Measurements from ENCODE around the gene ZDHHC12.

The ZDHHC12 gene

GRCh38 chr9:128731691-128732090 is 7.8 kb upstream of the ZDHHC12 start:
- TF ChIP-seq, protein P1, sequence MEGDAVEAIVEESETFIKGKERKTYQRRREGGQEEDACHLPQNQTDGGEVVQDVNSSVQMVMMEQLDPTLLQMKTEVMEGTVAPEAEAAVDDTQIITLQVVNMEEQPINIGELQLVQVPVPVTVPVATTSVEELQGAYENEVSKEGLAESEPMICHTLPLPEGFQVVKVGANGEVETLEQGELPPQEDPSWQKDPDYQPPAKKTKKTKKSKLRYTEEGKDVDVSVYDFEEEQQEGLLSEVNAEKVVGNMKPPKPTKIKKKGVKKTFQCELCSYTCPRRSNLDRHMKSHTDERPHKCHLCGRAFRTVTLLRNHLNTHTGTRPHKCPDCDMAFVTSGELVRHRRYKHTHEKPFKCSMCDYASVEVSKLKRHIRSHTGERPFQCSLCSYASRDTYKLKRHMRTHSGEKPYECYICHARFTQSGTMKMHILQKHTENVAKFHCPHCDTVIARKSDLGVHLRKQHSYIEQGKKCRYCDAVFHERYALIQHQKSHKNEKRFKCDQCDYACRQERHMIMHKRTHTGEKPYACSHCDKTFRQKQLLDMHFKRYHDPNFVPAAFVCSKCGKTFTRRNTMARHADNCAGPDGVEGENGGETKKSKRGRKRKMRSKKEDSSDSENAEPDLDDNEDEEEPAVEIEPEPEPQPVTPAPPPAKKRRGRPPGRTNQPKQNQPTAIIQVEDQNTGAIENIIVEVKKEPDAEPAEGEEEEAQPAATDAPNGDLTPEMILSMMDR (IDR thresholded peaks at IDR 0.05; ENCODE audit: insufficient read depth, low read depth, low read length, missing control alignments) = no peak
- DNase-seq (ENCODE audit: low read depth) = no peak
- H3K4me3 ChIP-seq (ENCODE audit: low read depth, low read length) = no peak overlapping the region

DNA sequence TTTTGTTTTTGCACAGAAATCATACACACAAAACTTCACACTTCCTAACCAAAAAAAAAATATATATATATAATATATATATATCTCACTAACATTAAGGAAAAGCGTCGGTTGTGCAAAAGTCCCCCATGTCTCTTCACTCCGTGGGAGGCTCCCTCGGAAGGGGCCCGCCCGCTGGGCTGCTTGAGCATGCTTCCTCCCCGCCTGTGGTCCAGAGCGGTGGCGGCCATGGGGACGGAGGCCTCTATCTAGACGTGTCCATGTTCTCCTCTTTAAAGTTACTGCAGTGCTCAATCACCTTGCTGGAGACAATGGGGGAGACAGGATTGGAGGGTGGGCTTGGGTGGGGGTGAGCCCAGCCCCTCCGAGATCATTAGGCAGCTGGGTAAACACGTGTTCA is 7.2 kb upstream of the ZDHHC12 start:
- DNase-seq (ENCODE audit: low read depth) = no peak
- no peak overlapping the region for H3K4me3 ChIP-seq (ENCODE audit: low read depth, low read length)
- TF ChIP-seq, protein P1 (IDR thresholded peaks at IDR 0.05; ENCODE audit: insufficient read depth, low read depth, low read length, missing control alignments) = no peak

DNA sequence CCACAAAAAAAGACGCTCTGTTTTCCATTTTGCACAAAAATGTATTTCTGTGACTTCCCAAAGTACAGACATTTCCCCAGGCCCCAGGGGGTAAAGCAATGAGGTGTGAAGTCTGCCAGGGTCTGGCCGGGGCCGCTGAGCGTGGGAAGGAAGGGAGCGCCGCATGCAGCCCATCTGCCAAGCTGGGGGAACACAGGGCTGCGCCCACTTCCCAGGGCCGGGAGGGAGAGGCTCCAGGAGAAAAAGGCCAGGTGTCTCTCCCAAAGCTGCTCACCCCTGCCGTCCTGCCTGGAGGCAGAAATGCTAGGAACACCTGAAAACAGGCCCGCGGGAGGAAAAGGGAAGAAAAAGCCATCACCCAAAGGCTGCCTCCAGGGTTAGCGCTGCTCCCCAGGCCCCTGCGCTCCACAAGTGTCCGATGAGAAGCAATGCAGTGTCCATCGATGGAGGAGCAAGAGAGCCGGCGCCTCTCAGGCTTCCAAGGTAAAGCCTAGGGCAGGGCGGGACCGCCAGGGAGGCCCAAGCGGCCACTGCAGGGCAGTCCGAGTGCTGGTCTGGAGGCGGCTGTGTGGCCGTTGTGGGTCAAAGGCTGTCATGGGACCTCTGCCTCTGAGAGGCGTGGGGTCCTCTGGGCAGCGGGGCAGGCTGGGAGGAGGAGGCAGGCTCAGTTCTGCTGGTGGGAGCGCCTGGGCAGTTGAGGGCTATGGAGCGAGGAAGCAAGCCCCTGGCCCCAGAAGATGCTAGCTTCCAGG is 6.0 kb upstream of the ZDHHC12 start:
- H3K4me3 ChIP-seq (ENCODE audit: low read depth, low read length) = no peak overlapping the region
- DNase-seq (ENCODE audit: low read depth) = no peak
- TF ChIP-seq, protein P1 (IDR thresholded peaks at IDR 0.05; ENCODE audit: insufficient read depth, low read depth, low read length, missing control alignments) = no peak

GRCh38 chr9:128729302-128729701 is 5.4 kb upstream of the ZDHHC12 start:
- TF ChIP-seq, protein P1 (IDR thresholded peaks at IDR 0.05; ENCODE audit: insufficient read depth, low read depth, low read length, missing control alignments) = no peak
- no peak for DNase-seq (ENCODE audit: low read depth)
- H3K4me3 ChIP-seq (ENCODE audit: low read depth, low read length) = no peak overlapping the region

- TF ChIP-seq, protein P1 (IDR thresholded peaks at IDR 0.05; ENCODE audit: insufficient read depth, low read depth, low read length, missing control alignments) = no peak
- no peak for DNase-seq (ENCODE audit: low read depth)
- no peak overlapping the region for H3K4me3 ChIP-seq (ENCODE audit: low read depth, low read length)
These were observed 4.4 kb upstream of the ZDHHC12 start for GRCh38 chr9:128728298-128728697.

DNA sequence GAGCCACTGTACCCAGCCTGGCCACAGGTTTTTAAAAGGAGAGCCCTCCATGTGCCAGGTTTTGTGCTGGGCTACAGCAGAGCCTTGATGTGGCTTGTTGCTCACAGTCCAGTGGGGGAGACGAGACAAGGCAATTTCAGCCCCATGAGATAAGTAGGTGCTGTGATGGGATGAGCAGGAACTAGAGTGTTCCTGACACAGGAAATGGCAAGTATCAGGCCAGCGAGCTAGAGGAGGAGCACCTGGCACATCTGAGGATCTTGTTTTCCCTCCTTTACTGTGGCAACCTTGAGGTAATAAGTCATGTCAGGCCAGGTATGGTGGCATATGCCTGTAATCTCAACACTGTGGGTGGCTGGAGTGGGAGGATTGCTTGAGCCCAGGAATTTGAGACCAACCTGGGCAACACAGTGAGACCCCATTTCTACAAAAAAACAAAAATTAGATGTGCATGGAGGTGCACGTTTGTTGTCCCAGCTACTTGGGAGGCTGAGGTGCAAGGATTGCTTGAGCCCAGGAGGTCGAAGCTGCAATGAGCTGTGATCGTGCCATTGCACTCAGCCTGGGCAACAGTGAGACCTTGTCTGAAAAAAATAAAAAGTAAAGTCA is 3.8 kb upstream of the ZDHHC12 start:
- no peak overlapping the region for H3K4me3 ChIP-seq (ENCODE audit: low read depth, low read length)
- TF ChIP-seq, protein P1 (IDR thresholded peaks at IDR 0.05; ENCODE audit: insufficient read depth, low read depth, low read length, missing control alignments) = no peak
- no peak for DNase-seq (ENCODE audit: low read depth)

All from GM12865 (cell line).